GM12878 (cell line): ENCODE data around the gene DCAF5. TPM values are rescaled to one million over a fixed set of nuclear protein-coding genes. Genes with fewer than 3 reads are reported as not detected.
"Not testable (repeated sequence)": the region's sequence is repeated elsewhere in the genome, so short reads cannot be mapped to it uniquely, and the experiment has no call there.

ENCODE experiments used
- ATAC-seq: fragments of 200-7000 bp; cut with Tn5 transposase; 3 replicates; pipeline ENCODE4 v1.9.1; 2020; ENCODE audit warnings: mild to moderate bottlenecking, moderate library complexity
- BruUV-seq: library from RNA; stranded (reverse); fragments of 400-500 nt; replicated peaks from 2 replicates; lab custom pipeline; 2021; lab: Mats Ljungman, UMichigan
- CTCF ChIA-PET: fragments of 300-600 bp; sonication (Branson Sonifier 250); formaldehyde crosslinking; extraction: SDS; loops from one replicate; lab custom pipeline; 2021; ENCODE audit warnings: inconsistent platforms; lab: Yijun Ruan, JAX
- POLR2A ChIA-PET: fragments of 350-600 bp; formaldehyde crosslinking; extraction: SDS; loops from one replicate; lab custom pipeline; 2021; ENCODE audit warnings: inconsistent platforms; lab: Charles Lee
- RAD21 ChIA-PET: fragments of 300-600 bp; sonication (Branson Sonifier 250); formaldehyde crosslinking; loops from one replicate; lab custom pipeline; 2023; ENCODE audit warnings: antibody characterized with exemption; ENCODE audit not compliant: unreplicated experiment; lab: Charles Lee
- SMC1A ChIA-PET: fragments of 300-600 bp; sonication (Branson Sonifier 250); formaldehyde crosslinking; loops from one replicate; lab custom pipeline; 2023; ENCODE audit not compliant: unreplicated experiment, uncharacterized antibody; lab: Charles Lee
- DNase-seq: peaks from one replicate; pipeline ENCODE4 v3.0.0-alpha.2; 2011; ENCODE audit warnings: low read depth, low spot score
- FAIRE-seq: peaks from 3 replicates; lab custom pipeline; 2011; peaks lifted over from hg19 to GRCh38; lab: Jason Lieb, UNC
- H2AFZ ChIP-seq: 2 replicates; pipeline ENCODE4 v1.6.0; 2011; ENCODE audit warnings: low read depth, low read length, control low read depth; ENCODE audit not compliant: control insufficient read depth
- H3K27ac ChIP-seq: 2 replicates; pipeline ENCODE4 v1.5.1; 2011; ENCODE audit warnings: control low read depth; ENCODE audit not compliant: control insufficient read depth, insufficient read depth
- H3K27me3 ChIP-seq, 2 experiments: replicated peaks in 1 of 2; 2 replicates each; pipeline versions ENCODE4 v1.6.0 to v1.6.1; 2011; ENCODE audit warnings: low read length in 1 of 2; ENCODE audit not compliant: control insufficient read depth in 2 of 2, insufficient read depth in 2 of 2
- H3K36me3 ChIP-seq, 2 experiments: 2 replicates each; pipeline ENCODE4 v1.5.1; 2011; ENCODE audit warnings: low read length in 1 of 2; ENCODE audit not compliant: control insufficient read depth in 2 of 2, insufficient read depth in 2 of 2
- H3K4me1 ChIP-seq: 2 replicates; pipeline ENCODE4 v1.6.1; 2011; ENCODE audit warnings: mild to moderate bottlenecking, low read length, moderate library complexity, mixed read lengths; ENCODE audit not compliant: control insufficient read depth, insufficient read depth
- H3K4me2 ChIP-seq: 2 replicates; pipeline ENCODE4 v1.6.0; 2011; ENCODE audit warnings: control low read depth; ENCODE audit not compliant: control insufficient read depth, insufficient read depth
- H3K4me3 ChIP-seq: fragments of 200-600 bp; sonication (generic); 2 replicates; pipeline ENCODE4 v1.5.1; 2016
- H3K79me2 ChIP-seq: 2 replicates; pipeline ENCODE4 v1.6.0; 2011; ENCODE audit warnings: low read length; ENCODE audit not compliant: control insufficient read depth, insufficient read depth
- H3K9ac ChIP-seq: 2 replicates; pipeline ENCODE4 v1.8.0; 2011; ENCODE audit warnings: low read length, control low read depth, mixed read lengths; ENCODE audit not compliant: control insufficient read depth, insufficient read depth
- H3K9me3 ChIP-seq: replicated peaks from 3 replicates; pipeline ENCODE4 v1.5.1; 2011; ENCODE audit warnings: mild to moderate bottlenecking, low read length; ENCODE audit not compliant: control insufficient read depth, insufficient read depth
- H4K20me1 ChIP-seq: 2 replicates; pipeline ENCODE4 v1.6.0; 2011; ENCODE audit not compliant: control insufficient read depth, insufficient read depth
- CREB1 ChIP-seq: IDR thresholded peaks from 2 replicates; pipeline ENCODE4 v1.6.1; 2012; ENCODE audit warnings: low read depth, mild to moderate bottlenecking, inconsistent platforms
- EP300 ChIP-seq, 2 experiments: fragments of 150-350 bp in 1 of 2; IDR thresholded peaks; 2 replicates each; pipeline ENCODE4 v1.6.1; 2011 to 2012; ENCODE audit warnings: low read depth in 2 of 2, low read length in 2 of 2, borderline replicate concordance in 1 of 2, improper control_type of control experiment in 1 of 2, inconsistent platforms in 1 of 2; ENCODE audit not compliant: control insufficient read depth in 1 of 2
- MEF2B ChIP-seq: fragments of 450-650 bp; IDR thresholded peaks from 2 replicates; pipeline ENCODE4 v1.6.1; 2018; ENCODE audit warnings: mild to moderate bottlenecking, moderate library complexity; ENCODE audit not compliant: partially characterized antibody, poor library complexity, severe bottlenecking
- SMAD5 ChIP-seq: IDR thresholded peaks from 2 replicates; pipeline ENCODE4 v1.6.1; 2016; ENCODE audit warnings: antibody characterized with exemption, low read depth
- SPI1 ChIP-seq: IDR thresholded peaks from 2 replicates; pipeline ENCODE4 v1.6.1; 2011; ENCODE audit warnings: low read depth, mild to moderate bottlenecking, low read length, moderate library complexity, borderline replicate concordance; ENCODE audit not compliant: insufficient read depth
- SREBF2 ChIP-seq: IDR thresholded peaks from 2 replicates; pipeline ENCODE4 v1.6.1; 2012; ENCODE audit warnings: mild to moderate bottlenecking, low read length
- WGBS: methylation state at CpG from one replicate; pipeline ENCODE4 v1.1.6; 2016; ENCODE audit warnings: low lambda C conversion rate; ENCODE audit not compliant: insufficient replicate concordance, insufficient coverage; ENCODE audit errors: missing lambda C conversion rate; 5-methylcytosine and 5-hydroxymethylcytosine counted together
- in situ Hi-C: fragments of 300-500 bp; cut with MboI; formaldehyde crosslinking; loops from 9 replicates; pipeline ENCODE4 v1.14.3; 2018; ENCODE audit warnings: mixed read lengths
- intact Hi-C: fragments of 100-400 bp; cut with micrococcal nuclease; formaldehyde crosslinking; loops from one replicate; pipeline ENCODE4 v1.14.2; 2022; ENCODE audit not compliant: unreplicated experiment
- polyA plus RNA-seq, 11 experiments: library from polyadenylated mRNA; depleted of rRNA in 4 of 11; unstranded in 6 of 11; stranded (reverse) in 5 of 11; fragments of >200 nt; fragmentation: Nextera tagmentation in 4 of 11; fragmentation: Illumina TruSeq in 1 of 11; extraction: Ambion mirVana in 4 of 11; extraction: Trizol in 1 of 11; gene quantifications; 1 replicate in 1 of 11; 2 replicates in 10 of 11; pipeline versions ENCODE4 v1.2.1 to v1.2.3, GENCODE V29; 2011 to 2016; ENCODE audit warnings: inconsistent platforms in 2 of 11, missing spikeins in 2 of 11, low read depth in 1 of 11
- total RNA-seq, 4 experiments: library from RNA; depleted of rRNA in 3 of 4; stranded (reverse); fragments of >200 nt in 3 of 4; fragmentation: Illumina TruSeq in 1 of 4; extraction: Trizol in 1 of 4; gene quantifications; 2 replicates each; pipeline versions ENCODE4 v1.2.1 to v1.2.3, GENCODE V29; 2013 to 2021
- TF ChIP-seq, protein P1 (sequence below): IDR thresholded peaks from 2 replicates; pipeline ENCODE4 v1.6.1; 2012; ENCODE audit warnings: low read depth, low read length, improper control_type of control experiment

Gene DCAF5
- total and polyA plus RNA-seq, 10 of the 15 experiments (the other 5 are each of a cell fraction or from before 2014, with no cell fraction given): 6.8 to 38.1 (median 19.1) TPM

GRCh38 chr14:69182580-69182979 lies 29.7 kb upstream of the DCAF5 start:
- BruUV-seq, H3K79me2 ChIP-seq, POLR2A ChIA-PET, H3K4me3 ChIP-seq, intact Hi-C loops, ATAC-seq, in situ Hi-C loops, H3K4me2 ChIP-seq, H3K4me1 ChIP-seq, H3K36me3 ChIP-seq, H4K20me1 ChIP-seq, SMC1A ChIA-PET, CTCF ChIA-PET, H3K27ac ChIP-seq, RAD21 ChIA-PET, H2AFZ ChIP-seq, H3K27me3 ChIP-seq, H3K9me3 ChIP-seq, DNase-seq, FAIRE-seq, H3K9ac ChIP-seq: not testable (repeated sequence)
- WGBS: 100% methylated on average over 1 of the region's 1 CpG

GRCh38 chr14:69181491-69181890 lies 28.6 kb upstream of the DCAF5 start:
- H3K4me1 ChIP-seq: no peaks in the 10 kb centered on the region
- in situ Hi-C loops: no loop called here
- BruUV-seq: no TSS peak
- H3K9me3 ChIP-seq: no peaks in the 10 kb centered on the region
- FAIRE-seq: no peak
- no peak overlapping the region for H2AFZ ChIP-seq
- ChIA-PET RAD21 (interaction anchor here (0.6 kb wide), 1 partner anchor 284 kb away, joined by 3 read pairs; no protein-coding TSS in a partner anchor), SMC1A (no interaction called here), CTCF (no interaction called here), POLR2A (no interaction called here)
- DNase-seq: no peak
- no peak overlapping the region for H3K4me3 ChIP-seq
- intact Hi-C loops: no loop called here
- H3K4me2 ChIP-seq: no peak overlapping the region
- no peak overlapping the region for H3K27ac ChIP-seq
- H3K36me3 ChIP-seq: no peaks in the 10 kb centered on the region
- H3K79me2 ChIP-seq: no peaks in the 10 kb centered on the region
- no peak for ATAC-seq
- TF ChIP-seq, protein P1, sequence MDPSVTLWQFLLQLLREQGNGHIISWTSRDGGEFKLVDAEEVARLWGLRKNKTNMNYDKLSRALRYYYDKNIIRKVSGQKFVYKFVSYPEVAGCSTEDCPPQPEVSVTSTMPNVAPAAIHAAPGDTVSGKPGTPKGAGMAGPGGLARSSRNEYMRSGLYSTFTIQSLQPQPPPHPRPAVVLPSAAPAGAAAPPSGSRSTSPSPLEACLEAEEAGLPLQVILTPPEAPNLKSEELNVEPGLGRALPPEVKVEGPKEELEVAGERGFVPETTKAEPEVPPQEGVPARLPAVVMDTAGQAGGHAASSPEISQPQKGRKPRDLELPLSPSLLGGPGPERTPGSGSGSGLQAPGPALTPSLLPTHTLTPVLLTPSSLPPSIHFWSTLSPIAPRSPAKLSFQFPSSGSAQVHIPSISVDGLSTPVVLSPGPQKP: no peak
- TF ChIP-seq SMAD5 (no peak), CREB1 (no peak), SREBF2 (no peak), SPI1 (no peak), EP300 (IDR thresholded peaks at IDR 0.05; ENCODE audit: borderline replicate concordance in 1 of 2, control insufficient read depth in 1 of 2, low read depth in 2 of 2, low read length in 2 of 2) (no peak), MEF2B (no peak)
- H3K9ac ChIP-seq: no peak overlapping the region
- no peaks in the 10 kb centered on the region for H3K27me3 ChIP-seq
- H4K20me1 ChIP-seq: no peaks in the 10 kb centered on the region
